BJ (cell line): ENCODE measurements around the gene FHOD3. TPM values are rescaled to one million over a fixed set of nuclear protein-coding genes. Genes with fewer than 3 reads are reported as not detected.

Source experiments
- CTCF ChIA-PET: fragments of 350-600 bp; formaldehyde crosslinking; extraction: SDS; loops from one replicate; lab custom pipeline; 2021; ENCODE audit warnings: antibody characterized with exemption, inconsistent platforms; lab: Yijun Ruan, JAX
- POLR2A ChIA-PET: fragments of 300-600 bp; sonication (Branson Sonifier 250); formaldehyde crosslinking; extraction: SDS; loops from one replicate; lab custom pipeline; 2021; ENCODE audit warnings: antibody characterized with exemption; lab: Charles Lee
- DNase-seq: peaks from one replicate; pipeline ENCODE4 v3.0.0-alpha.2; 2011; ENCODE audit warnings: low read depth
- H3K27me3 ChIP-seq: 2 replicates; pipeline ENCODE4 v1.6.0; 2011; ENCODE audit warnings: low read length; ENCODE audit not compliant: control insufficient read depth, insufficient read depth
- H3K36me3 ChIP-seq: 2 replicates; pipeline ENCODE4 v1.5.1; 2011; ENCODE audit warnings: low read length; ENCODE audit not compliant: control insufficient read depth, insufficient read depth
- H3K4me3 ChIP-seq: 2 replicates; pipeline ENCODE4 v1.5.1; 2011; ENCODE audit warnings: low read depth, mild to moderate bottlenecking, control low read depth, low read length
- polyA plus RNA-seq: library from polyadenylated mRNA; depleted of rRNA; stranded (reverse); fragments of >200 nt; gene quantifications from 2 replicates; pipeline ENCODE4 v1.2.3, GENCODE V29; 2011
- TF ChIP-seq, protein P1 (sequence below): IDR thresholded peaks from 2 replicates; pipeline ENCODE4 v1.5.1; 2011; ENCODE audit warnings: low read depth, mild to moderate bottlenecking, control low read depth, inconsistent platforms, low read length, moderate library complexity; ENCODE audit not compliant: insufficient read depth

The FHOD3 gene
- polyA plus RNA-seq, 1 experiment: 24.6 TPM

DNA sequence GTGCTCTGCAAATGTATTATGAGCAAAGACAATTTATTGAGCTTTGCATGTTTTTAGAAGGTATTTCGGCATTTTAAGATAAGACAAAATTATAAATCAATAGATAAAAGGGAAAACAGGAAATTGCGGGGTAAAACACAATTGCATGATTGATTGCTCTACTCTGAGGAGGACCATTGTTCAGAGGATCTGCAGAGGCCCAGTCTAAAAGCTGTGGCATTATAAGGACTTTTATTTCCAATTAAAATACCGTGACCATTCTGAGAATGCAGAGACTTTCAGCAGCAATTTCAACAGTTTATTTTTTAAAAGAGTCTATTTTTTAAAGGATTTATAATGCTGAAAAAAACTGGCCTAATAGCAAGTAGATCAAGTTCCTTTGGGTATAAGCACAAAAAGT lies 469.3 kb downstream of the FHOD3 start:
- ChIA-PET CTCF (interaction anchor here (0.7 kb wide), 1 partner anchor 9 kb away, joined by 3 read pairs; no protein-coding TSS in a partner anchor), POLR2A (no interaction called here)
- no peaks in the 10 kb centered on the region for H3K27me3 ChIP-seq
- H3K36me3 ChIP-seq: peaks cover 2% of the 10 kb centered on the region
- no peak overlapping the region for H3K4me3 ChIP-seq
- no peak for DNase-seq
- TF ChIP-seq, protein P1, sequence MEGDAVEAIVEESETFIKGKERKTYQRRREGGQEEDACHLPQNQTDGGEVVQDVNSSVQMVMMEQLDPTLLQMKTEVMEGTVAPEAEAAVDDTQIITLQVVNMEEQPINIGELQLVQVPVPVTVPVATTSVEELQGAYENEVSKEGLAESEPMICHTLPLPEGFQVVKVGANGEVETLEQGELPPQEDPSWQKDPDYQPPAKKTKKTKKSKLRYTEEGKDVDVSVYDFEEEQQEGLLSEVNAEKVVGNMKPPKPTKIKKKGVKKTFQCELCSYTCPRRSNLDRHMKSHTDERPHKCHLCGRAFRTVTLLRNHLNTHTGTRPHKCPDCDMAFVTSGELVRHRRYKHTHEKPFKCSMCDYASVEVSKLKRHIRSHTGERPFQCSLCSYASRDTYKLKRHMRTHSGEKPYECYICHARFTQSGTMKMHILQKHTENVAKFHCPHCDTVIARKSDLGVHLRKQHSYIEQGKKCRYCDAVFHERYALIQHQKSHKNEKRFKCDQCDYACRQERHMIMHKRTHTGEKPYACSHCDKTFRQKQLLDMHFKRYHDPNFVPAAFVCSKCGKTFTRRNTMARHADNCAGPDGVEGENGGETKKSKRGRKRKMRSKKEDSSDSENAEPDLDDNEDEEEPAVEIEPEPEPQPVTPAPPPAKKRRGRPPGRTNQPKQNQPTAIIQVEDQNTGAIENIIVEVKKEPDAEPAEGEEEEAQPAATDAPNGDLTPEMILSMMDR: no peak

DNA sequence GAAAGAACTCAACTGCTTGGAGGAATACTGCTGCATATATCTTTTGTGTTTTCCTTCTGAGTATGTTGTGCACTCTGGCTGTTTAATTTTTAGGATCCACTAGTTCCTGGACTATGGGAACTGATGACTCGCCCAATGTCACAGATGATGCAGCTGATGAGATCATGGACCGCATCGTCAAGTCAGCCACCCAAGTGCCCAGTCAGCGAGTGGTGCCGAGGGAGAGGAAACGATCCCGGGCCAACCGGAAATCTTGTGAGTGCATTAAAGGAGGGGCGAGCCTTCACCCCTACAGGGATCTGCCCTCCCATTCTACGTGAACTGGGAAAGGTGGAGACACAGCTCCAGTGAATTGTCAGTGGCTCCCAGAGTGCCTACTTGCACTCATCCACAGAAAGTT lies 471.7 kb downstream of the FHOD3 start:
- CTCF ChIA-PET: interaction anchor here (0.9 to 1.5 kb wide), 3 partner anchors 9 to 646 kb away, joined by 3 to 4 read pairs (median 4); no protein-coding TSS in a partner anchor
- Histone ChIP-seq H3K27me3 (no peaks in the 10 kb centered on the region), H3K36me3 (peaks cover 2% of the 10 kb centered on the region), H3K4me3 (no peak overlapping the region)
- POLR2A ChIA-PET: no interaction called here
- DNase-seq: no peak
- TF ChIP-seq, protein P1: no peak

DNA sequence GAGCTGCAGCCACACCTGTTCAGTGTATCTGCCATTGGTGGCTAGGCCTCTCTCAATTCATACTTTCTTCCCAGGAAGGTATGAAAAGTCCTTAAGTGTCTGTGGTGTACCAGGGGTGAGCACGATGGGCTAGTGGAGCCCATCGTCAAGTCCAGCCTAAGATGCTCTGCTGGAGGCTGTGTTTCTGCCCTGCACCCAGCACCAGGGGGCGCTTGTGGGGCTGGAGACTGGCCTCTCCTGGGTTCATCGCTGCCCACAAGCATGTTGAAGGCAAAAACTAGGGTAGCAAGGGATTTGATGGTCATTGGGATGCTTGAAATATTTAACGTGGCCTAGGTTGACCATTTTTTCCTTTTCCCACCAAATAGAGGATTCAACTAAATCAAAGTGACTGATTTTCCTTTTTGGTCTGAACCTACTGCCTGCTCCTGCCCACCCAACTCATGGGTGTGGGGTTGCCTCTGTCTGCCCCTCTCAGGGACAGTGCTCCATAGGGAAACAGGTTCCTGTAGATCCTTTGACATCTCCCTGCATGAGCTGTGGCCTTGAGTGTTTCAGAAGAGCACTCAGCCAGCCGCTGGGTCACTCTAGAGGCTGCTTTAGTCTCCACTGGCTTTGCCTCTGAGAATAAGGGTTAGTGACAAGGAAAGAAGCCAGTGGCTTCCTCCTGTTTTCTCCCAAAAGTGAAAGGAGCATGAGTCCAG lies 472.2 kb downstream of the FHOD3 start:
- H3K4me3 ChIP-seq: no peak overlapping the region
- peaks cover 3% of the 10 kb centered on the region for H3K36me3 ChIP-seq
- H3K27me3 ChIP-seq: no peaks in the 10 kb centered on the region
- DNase-seq: no peak
- TF ChIP-seq, protein P1: peak; percentile 28
- ChIA-PET POLR2A (no interaction called here), CTCF (interaction anchor here (0.9 to 1.5 kb wide), 4 partner anchors 10 to 646 kb away, joined by 3 to 4 read pairs (median 4); no protein-coding TSS in a partner anchor)

DNA sequence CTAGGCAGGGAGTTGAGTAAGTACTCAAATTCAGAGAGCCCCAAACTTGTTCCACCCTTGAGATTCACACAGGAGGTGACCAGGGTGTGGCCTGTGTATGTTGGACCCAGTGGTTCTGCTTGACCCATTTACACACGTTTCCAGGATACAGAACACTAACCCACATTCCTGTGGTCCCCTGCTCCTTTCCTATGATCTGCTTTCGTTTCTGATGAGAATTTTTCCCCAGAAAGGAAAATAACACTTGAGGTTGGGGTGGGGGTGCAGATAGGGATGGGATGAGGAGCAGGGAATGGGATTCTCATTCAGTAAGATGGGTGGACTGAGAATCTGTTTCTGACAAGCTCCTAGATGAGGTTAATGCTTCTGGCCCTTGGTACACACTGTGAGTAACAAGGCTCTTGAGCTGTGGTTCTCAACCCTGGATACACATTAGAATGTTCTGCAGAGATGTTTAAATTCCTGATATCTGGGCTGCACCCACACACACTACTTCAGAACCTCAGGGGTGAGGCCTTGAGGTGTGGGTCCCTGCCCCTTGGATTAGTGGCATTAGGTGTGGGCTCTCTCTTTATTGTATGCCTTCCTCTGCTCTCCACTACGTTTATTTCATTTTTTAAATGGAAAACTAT lies 472.9 kb downstream of the FHOD3 start:
- no peak overlapping the region for H3K4me3 ChIP-seq
- no peaks in the 10 kb centered on the region for H3K27me3 ChIP-seq
- ChIA-PET CTCF (interaction anchor here (1.2 kb wide), 1 partner anchor 88 kb away, joined by 3 read pairs; no protein-coding TSS in a partner anchor), POLR2A (no interaction called here)
- DNase-seq: no peak
- TF ChIP-seq, protein P1: no peak
- peaks cover 3% of the 10 kb centered on the region for H3K36me3 ChIP-seq

DNA sequence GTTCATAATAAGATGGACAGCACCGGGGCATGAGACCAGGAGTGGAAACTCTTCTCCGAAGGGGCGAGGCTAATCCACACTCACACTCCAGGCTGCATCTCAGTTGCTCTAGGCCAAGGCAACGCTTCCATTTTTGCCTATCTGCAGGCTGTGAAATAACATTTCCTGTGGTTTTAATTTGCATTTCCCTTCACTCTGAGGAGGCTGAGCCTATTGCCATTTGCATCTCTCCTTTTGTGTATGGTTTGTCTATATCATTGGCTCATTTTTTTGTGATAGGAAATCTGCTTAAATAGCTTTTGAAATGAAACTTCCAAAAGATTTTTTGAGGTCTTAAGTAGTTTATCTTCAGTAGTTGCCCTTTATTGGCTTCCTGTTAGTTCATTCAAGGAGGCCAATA lies 473.7 kb downstream of the FHOD3 start:
- no peak overlapping the region for H3K4me3 ChIP-seq
- DNase-seq: no peak
- no peaks in the 10 kb centered on the region for H3K27me3 ChIP-seq
- TF ChIP-seq, protein P1: no peak
- POLR2A ChIA-PET: no interaction called here
- CTCF ChIA-PET: interaction anchor here (0.7 kb wide), 1 partner anchor 83 kb away, joined by 3 read pairs; no protein-coding TSS in a partner anchor
- H3K36me3 ChIP-seq: peaks cover 3% of the 10 kb centered on the region
